ENCODE data around the gene ATP5F1A.

The ATP5F1A gene

GRCh38 chr18:46042571-46043123 lies 55.4 kb downstream of the ATP5F1A start:
- DNase-seq, result no peak

GRCh38 chr18:46040747-46041104 lies 57.4 kb downstream of the ATP5F1A start:
- DNase-seq, result no peak

- DNase-seq, result no peak
Observed at GRCh38 chr18:46040033-46040746, 57.9 kb downstream of the ATP5F1A start.

- no peak for DNase-seq
Observed at GRCh38 chr18:46037512-46038305, 60.4 kb downstream of the ATP5F1A start.

- no peak for DNase-seq
Observed at GRCh38 chr18:46035696-46036680, 62.1 kb downstream of the ATP5F1A start.

GRCh38 chr18:46034230-46034629 lies 63.9 kb downstream of the ATP5F1A start:
- no peak for DNase-seq

- DNase-seq, result no peak
Observed at GRCh38 chr18:46031741-46032140, 66.4 kb downstream of the ATP5F1A start.

All from right forelimb (tissue), 1 donor.